ENCODE data around the gene PRMT3.

Gene PRMT3

DNA sequence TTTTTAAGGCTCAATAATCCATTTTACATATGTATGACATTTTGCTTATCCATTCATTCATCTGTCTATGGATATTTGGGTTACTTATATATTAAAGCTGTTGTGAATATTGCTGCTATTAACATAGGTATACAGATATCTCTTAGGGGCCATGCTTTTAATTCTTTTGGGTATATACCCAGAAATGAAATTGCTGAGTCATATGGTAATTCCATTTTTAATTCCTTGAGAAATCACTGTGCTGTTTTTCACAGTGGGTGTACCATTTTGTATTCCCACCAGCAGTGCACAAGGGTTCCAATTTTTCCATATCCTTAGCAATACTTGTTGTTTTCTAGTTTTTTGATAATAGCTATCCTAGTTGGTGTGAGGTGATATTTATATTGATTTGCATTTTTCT is 19.0 kb downstream of the PRMT3 start:
- TF ChIP-seq, protein P1, sequence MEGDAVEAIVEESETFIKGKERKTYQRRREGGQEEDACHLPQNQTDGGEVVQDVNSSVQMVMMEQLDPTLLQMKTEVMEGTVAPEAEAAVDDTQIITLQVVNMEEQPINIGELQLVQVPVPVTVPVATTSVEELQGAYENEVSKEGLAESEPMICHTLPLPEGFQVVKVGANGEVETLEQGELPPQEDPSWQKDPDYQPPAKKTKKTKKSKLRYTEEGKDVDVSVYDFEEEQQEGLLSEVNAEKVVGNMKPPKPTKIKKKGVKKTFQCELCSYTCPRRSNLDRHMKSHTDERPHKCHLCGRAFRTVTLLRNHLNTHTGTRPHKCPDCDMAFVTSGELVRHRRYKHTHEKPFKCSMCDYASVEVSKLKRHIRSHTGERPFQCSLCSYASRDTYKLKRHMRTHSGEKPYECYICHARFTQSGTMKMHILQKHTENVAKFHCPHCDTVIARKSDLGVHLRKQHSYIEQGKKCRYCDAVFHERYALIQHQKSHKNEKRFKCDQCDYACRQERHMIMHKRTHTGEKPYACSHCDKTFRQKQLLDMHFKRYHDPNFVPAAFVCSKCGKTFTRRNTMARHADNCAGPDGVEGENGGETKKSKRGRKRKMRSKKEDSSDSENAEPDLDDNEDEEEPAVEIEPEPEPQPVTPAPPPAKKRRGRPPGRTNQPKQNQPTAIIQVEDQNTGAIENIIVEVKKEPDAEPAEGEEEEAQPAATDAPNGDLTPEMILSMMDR (conservative IDR thresholded peaks at IDR 0.05; ENCODE audit: low read depth, low read length) = no peak
- DNase-seq (ENCODE audit: low read depth) = no peak
- H3K4me3 ChIP-seq (ENCODE audit: low read length) = no peak overlapping the region

DNA sequence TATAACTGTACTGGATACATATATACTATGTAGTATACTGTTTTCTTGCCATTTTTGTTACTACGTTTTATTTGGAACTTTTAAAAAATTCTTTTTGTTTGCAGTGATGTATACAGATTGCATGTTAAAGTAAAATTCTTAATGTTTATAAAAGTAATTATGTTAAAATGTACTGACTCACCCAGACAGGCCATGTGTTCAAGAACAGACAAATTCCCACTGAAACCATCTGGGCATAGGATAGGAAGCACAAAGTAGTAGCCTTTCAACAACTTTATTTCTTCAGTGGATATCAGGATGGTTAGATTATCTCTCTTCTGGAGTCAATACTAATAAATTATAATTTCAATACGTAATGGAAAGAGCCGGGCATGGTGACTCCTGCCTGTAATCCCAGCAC is 19.8 kb downstream of the PRMT3 start:
- no peak overlapping the region for H3K4me3 ChIP-seq (ENCODE audit: low read length)
- TF ChIP-seq, protein P1 (conservative IDR thresholded peaks at IDR 0.05; ENCODE audit: low read depth, low read length) = no peak
- no peak for DNase-seq (ENCODE audit: low read depth)

DNA sequence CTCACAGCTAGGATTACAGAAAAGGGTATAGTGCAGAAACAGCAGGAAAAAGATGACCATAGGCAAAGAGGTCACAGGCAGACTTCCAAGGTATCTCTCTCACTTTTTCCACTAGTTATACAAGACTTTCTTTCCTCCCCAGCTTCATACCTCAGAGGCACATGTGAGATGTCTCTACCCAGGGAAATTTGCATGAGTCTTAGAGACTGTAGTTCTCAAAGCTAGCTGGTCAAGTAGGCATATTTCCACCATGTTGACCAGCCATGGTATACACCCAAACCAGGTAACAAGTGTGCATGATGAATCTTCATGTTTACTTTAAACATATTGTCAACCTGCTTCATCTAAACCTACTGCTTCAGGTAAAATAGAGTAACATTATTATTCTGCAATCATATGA is 27.9 kb downstream of the PRMT3 start:
- H3K4me3 ChIP-seq (ENCODE audit: low read length) = no peak overlapping the region
- TF ChIP-seq, protein P1 (conservative IDR thresholded peaks at IDR 0.05; ENCODE audit: low read depth, low read length) = no peak
- DNase-seq (ENCODE audit: low read depth) = no peak

DNA sequence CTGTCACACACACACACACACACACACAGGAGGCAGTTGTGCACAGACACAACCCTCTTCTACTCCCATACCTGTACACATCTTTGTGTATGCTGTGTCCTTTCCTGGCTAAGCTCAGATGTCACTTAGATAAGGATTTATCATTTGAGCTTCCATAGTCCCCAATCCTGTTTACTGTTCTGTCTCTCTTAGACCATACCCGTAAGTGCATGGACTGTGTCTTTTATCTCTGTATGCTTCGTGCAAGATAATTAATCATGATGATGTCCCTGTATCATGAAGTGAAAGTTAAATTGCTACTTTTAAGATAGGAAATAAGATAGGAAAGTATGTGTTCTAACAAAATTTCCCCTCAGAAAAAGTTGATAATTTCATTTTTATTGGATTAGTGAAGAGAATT is 30.3 kb downstream of the PRMT3 start:
- TF ChIP-seq, protein P1 (conservative IDR thresholded peaks at IDR 0.05; ENCODE audit: low read depth, low read length) = no peak
- no peak overlapping the region for H3K4me3 ChIP-seq (ENCODE audit: low read length)
- DNase-seq (ENCODE audit: low read depth) = no peak

DNA sequence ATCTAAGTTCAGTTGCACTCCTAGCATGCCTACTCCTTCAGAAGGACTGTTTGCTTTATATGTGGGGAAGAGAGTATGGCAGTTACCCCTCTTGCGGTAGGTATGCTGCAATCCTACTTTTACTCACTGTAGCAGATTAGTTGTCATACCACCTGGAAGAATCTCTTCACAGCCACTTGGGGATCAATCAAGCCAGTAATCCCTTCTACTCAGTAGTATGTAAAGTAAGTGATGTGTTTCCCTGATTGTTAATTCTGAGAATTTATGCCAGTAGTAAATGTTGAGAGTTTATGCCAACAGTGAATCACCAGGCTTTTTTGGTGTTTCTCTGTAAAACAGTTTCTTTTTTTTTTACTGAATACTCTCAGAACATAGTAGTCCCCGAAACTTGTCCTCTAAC is 34.4 kb downstream of the PRMT3 start:
- TF ChIP-seq, protein P1 (conservative IDR thresholded peaks at IDR 0.05; ENCODE audit: low read depth, low read length) = no peak
- no peak for DNase-seq (ENCODE audit: low read depth)
- H3K4me3 ChIP-seq (ENCODE audit: low read length) = no peak overlapping the region

DNA sequence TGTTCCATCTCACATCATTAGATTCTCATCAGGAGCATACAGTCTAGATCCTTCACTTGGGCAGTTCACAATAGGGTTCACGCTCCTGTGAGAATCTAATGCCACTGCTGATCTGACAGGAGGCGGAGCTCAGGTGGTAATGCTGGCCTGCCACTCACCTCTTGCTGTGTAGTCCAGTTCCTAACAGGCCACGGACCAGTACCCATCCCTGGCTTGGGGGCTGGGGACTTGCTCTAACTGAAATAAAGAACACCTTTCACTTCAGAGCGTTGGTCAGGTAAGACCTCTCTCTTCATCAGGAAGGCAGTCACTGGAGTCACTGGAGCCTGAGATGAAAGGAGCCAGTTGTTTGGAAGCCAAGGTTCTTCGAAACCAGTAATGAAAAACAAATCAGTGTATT is 41.7 kb downstream of the PRMT3 start:
- no peak for DNase-seq (ENCODE audit: low read depth)
- TF ChIP-seq, protein P1 (conservative IDR thresholded peaks at IDR 0.05; ENCODE audit: low read depth, low read length) = no peak
- H3K4me3 ChIP-seq (ENCODE audit: low read length) = no peak overlapping the region

DNA sequence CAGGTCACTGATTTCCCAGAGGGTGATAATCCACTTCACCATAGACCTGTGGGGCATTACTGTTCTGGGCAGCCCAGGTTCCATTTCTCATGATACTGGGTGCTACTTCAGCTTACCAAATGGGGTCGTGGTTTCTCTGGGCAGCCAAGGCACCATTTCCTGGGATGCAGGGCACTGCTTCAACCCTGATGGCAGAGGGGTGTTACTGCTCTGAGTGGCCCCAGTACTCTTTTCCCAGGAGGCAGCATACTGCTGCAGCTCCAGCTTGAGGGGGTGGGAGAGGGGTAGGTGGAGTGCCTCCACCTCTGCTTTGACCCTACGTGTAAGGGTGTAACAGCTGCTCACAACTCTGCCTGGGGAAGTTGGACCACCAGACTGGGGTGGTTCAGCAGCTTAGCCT is 51.1 kb downstream of the PRMT3 start:
- TF ChIP-seq, protein P1 (conservative IDR thresholded peaks at IDR 0.05; ENCODE audit: low read depth, low read length) = no peak
- no peak overlapping the region for H3K4me3 ChIP-seq (ENCODE audit: low read length)
- DNase-seq (ENCODE audit: low read depth) = no peak
